Mesothelial cell of epicardium (in vitro differentiated cells): ENCODE results near the gene FIBCD1. TPM values are rescaled to one million over a fixed set of nuclear protein-coding genes. Genes with fewer than 3 reads are reported as not detected.

ENCODE experiments used
- DNase-seq, 2 experiments: peaks; one replicate each; pipeline ENCODE4 v3.0.0; 2021; ENCODE audit warnings: low spot score in 2 of 2; ENCODE audit not compliant: unreplicated experiment in 2 of 2
- H3K27ac Mint-ChIP-seq: 2 replicates; pipeline ENCODE4 v1.8.0; 2021; ENCODE audit warnings: mixed read lengths
- H3K27me3 Mint-ChIP-seq: 2 replicates; pipeline ENCODE4 v1.8.0; 2021; ENCODE audit warnings: low read depth, mixed read lengths
- H3K36me3 Mint-ChIP-seq: 2 replicates; pipeline ENCODE4 v1.8.0; 2021; ENCODE audit warnings: mixed read lengths
- H3K4me1 Mint-ChIP-seq: 2 replicates; pipeline ENCODE4 v1.8.0; 2021; ENCODE audit warnings: mixed read lengths
- H3K4me3 Mint-ChIP-seq: 2 replicates; pipeline ENCODE4 v1.8.0; 2021; ENCODE audit warnings: mild to moderate bottlenecking, moderate library complexity, mixed read lengths
- H3K9me3 Mint-ChIP-seq: 2 replicates; pipeline ENCODE4 v1.8.0; 2021; ENCODE audit warnings: mixed read lengths
- total RNA-seq: library from RNA; stranded (reverse); gene quantifications from 3 replicates; pipeline ENCODE4 v1.2.1, GENCODE V29; 2021
- TF ChIP-seq, protein P1 (sequence below): fragments of 200-600 bp; sonication (generic); IDR thresholded peaks from one replicate; pipeline ENCODE4 v1.5.0; 2021; ENCODE audit warnings: antibody characterized with exemption; ENCODE audit not compliant: unreplicated experiment

Gene FIBCD1
- total RNA-seq, 1 donor from 2014 or later, result 2.2 TPM

DNA sequence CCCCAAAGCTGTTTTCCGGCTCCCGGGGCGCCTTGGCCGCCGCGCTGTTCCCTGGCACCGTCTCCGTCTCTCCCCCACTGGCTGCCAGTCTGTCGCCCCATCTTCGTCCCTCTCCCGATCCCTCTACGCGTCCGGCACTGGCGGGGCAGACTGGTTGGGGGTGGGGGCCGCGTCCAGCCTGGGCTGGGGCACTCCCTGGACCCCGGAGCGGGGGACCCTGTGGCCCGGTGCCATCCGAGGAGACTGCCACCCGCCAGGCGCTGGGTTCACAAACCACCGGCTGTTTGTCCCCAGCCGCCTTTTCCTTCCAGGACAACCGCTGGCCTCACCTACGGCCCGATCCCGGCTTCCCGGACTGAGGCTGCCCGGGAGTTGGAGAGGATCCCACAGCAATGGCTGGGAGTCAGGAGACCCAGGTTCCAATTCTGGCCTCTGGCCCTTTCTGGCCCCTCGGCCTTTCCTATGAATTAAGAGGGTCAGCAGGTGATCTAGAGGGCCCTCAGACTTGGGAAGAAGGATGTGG lies 1.0 kb upstream of the FIBCD1 start:
- Mint-ChIP-seq H3K9me3 (no peaks in the 10 kb centered on the region), H3K27me3 (peaks cover 76% of the 10 kb centered on the region), H3K27ac (no peak overlapping the region), H3K4me3 (no peak overlapping the region), H3K36me3 (no peaks in the 10 kb centered on the region), H3K4me1 (peaks cover 19% of the 10 kb centered on the region)
- TF ChIP-seq, protein P1, sequence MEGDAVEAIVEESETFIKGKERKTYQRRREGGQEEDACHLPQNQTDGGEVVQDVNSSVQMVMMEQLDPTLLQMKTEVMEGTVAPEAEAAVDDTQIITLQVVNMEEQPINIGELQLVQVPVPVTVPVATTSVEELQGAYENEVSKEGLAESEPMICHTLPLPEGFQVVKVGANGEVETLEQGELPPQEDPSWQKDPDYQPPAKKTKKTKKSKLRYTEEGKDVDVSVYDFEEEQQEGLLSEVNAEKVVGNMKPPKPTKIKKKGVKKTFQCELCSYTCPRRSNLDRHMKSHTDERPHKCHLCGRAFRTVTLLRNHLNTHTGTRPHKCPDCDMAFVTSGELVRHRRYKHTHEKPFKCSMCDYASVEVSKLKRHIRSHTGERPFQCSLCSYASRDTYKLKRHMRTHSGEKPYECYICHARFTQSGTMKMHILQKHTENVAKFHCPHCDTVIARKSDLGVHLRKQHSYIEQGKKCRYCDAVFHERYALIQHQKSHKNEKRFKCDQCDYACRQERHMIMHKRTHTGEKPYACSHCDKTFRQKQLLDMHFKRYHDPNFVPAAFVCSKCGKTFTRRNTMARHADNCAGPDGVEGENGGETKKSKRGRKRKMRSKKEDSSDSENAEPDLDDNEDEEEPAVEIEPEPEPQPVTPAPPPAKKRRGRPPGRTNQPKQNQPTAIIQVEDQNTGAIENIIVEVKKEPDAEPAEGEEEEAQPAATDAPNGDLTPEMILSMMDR, result no peak
- no peak for DNase-seq

DNA sequence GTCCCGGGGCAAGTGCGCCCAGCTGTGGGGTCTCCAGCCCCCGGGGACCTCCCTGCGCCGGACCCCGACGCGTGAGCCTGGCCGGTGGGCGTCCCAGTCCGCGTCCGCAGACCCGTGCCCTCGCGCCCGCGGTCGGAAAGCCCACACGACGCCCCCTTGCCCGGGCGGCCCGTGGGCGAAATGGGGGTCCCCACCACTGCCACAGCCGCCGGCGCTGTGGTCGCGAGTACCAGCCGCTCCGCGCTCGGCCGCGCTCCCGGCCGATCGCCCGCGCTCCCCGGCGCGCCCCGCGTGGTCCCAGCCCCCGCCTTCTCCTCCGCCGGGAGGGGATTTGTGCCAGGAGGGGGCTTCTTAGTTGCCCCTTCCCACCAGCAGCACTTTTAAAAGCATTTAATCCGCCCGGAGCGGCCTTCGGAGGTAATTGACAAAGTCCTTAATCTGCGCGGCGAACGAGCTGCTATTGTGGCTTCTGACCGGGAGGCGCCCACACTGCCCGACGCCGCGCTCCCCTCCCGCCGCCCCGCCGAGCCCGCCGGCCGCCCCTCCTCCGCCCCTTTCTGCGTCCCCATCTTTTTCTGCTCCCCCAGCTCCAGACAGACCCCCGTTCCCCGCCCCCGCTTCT lies 469 bp upstream of the FIBCD1 start:
- Mint-ChIP-seq H3K27me3 (peaks cover 75% of the 10 kb centered on the region), H3K27ac (no peak overlapping the region), H3K36me3 (no peaks in the 10 kb centered on the region), H3K4me3 (peak overlapping the region; percentile 56), H3K9me3 (no peaks in the 10 kb centered on the region), H3K4me1 (peaks cover 21% of the 10 kb centered on the region)
- DNase-seq, result no peak
- TF ChIP-seq, protein P1, result no peak

DNA sequence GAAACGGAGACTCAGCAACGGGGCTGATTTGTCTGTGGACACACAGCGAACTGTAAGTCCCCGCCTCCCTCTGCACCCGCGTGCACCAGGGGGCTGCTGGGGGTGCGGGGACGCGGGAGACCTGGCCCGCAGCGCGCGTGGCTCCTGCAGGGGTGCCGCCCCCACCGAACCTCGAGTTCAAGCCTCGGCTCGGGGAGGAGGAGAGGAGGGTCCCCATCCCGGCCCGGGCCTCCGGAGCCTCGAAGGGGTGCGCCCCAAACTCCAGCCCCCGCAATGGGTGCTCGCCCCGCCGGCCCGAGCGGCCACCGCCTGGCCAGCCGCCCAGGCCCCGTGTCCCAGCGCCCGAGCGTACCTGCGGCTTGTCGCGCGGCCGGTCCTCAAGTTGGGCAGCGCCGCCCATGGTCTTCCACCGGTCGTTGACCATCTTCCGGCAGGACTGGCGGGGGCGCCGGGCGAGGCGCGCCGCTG lies 829 bp downstream of the FIBCD1 start:
- H3K4me1 Mint-ChIP-seq, result peaks cover 22% of the 10 kb centered on the region

DNA sequence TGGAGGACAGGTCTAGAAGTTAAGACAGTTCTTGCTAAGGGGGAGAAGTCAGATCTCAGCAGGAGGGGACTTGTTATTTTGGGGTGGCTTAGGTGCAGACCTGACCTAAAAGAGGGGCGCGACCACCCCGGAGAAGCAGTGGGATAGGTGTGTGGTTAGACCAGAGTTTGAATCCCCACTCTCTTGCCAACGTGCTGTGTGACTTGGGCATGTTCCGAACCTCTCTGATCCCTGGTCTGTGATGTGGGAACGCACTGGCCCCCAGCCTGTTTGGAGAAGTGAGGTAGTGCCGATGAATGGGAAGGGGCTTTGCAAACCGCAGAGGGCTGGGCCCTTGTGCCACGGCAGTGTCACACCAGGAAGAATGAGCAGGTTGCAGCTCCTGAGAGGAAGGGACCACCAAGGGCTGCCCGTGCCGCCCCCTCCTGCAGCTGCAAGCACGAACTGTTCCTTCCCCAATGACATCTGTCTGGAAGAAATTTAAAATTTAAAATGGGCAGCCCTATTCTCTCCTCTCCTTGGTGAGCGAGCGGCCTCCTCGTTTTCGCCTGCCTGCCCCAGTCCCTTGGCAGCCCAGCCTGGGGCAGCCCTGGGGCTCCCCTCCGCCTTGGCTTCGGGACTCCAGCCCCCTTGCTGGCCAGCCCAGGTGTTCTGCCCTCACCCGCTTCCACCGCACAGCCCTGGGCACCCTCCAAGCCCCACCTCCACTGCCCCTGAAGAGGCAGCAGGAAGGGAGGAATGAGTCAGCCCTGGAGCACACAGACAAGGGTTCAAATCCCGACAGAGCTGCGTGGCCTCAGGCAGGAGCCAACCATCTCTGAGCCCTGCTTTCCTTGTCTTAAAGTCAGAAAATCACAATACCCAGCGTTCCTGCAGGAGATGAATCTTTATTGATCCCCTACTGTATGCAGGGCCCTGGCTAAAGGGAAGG lies 1.6 kb downstream of the FIBCD1 start:
- Mint-ChIP-seq H3K36me3 (no peaks in the 10 kb centered on the region), H3K4me3 (peak overlapping the region; percentile 62), H3K27ac (no peak overlapping the region), H3K27me3 (peaks cover 63% of the 10 kb centered on the region), H3K4me1 (peaks cover 30% of the 10 kb centered on the region), H3K9me3 (no peaks in the 10 kb centered on the region)
- TF ChIP-seq, protein P1, result no peak
- DNase-seq, result no peak

More for the DNA sequence above, 829 bp downstream of the FIBCD1 start:
- Mint-ChIP-seq H3K4me3 (peak overlapping the region; percentile 62), H3K27ac (no peak overlapping the region), H3K27me3 (peaks cover 68% of the 10 kb centered on the region), H3K36me3 (no peaks in the 10 kb centered on the region), H3K9me3 (no peaks in the 10 kb centered on the region)
- no peak for DNase-seq
- TF ChIP-seq, protein P1, result no peak

DNA sequence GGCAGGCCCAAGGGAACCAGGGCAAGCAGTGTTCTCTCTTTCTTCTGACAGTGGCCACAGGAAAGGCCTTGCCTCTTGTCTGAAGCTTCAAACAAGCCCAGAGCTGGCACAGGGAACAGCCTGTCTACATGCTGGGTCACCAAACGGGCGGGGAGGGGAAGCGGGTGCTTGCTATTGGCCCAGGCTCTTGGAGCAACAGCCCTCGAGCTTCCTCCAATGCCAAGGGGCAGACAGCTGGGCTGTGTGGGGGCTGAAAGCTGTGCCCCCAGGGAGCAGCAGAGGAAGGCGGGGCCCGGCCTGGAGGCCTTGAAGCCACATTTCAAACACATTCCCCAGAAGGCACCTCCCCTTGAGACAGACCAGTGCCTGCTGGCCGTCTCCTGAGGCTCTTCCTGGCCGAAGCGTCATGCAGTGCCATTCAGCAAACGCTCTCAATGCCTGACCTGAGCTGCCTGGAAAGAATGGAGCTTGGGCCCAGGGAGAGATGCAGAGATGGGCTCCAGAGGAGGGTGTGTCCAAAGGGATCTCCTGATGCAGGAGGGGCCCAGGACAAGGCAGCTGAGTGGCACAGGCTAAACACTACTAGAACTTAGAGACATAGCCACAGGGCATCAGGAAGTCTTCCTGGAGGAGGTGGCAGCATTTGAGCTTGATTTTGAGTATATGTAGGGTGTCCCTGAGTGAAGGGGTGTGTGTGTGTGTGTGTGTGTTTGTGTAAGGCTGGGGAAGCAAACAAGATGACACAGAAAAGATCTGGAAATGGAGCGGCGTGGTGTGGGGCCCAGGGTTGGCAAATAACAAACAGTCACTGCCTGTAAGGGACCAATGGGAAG lies 2.5 kb downstream of the FIBCD1 start:
- H3K4me1 Mint-ChIP-seq, result peaks cover 37% of the 10 kb centered on the region
- H3K9me3 Mint-ChIP-seq, result no peaks in the 10 kb centered on the region
- TF ChIP-seq, protein P1, result no peak
- no peak overlapping the region for H3K27ac Mint-ChIP-seq
- H3K36me3 Mint-ChIP-seq, result no peaks in the 10 kb centered on the region
- H3K4me3 Mint-ChIP-seq, result peak overlapping the region; percentile 54
- DNase-seq, result no peak
- H3K27me3 Mint-ChIP-seq, result peaks cover 54% of the 10 kb centered on the region
